ENCODE data around the gene SAP30BP.

The SAP30BP gene

GRCh38 chr17:75722542-75723095 lies 55.5 kb downstream of the SAP30BP start:
- no peak for DNase-seq

GRCh38 chr17:75723171-75723930 lies 56.2 kb downstream of the SAP30BP start:
- no peak for DNase-seq

GRCh38 chr17:75724016-75725003 lies 57.2 kb downstream of the SAP30BP start:
- DNase-seq = no peak

GRCh38 chr17:75725504-75725903 lies 58.4 kb downstream of the SAP30BP start:
- no peak for DNase-seq

GRCh38 chr17:75727391-75727790 lies 60.3 kb downstream of the SAP30BP start:
- no peak for DNase-seq

GRCh38 chr17:75729351-75729750 lies 62.2 kb downstream of the SAP30BP start:
- DNase-seq = no peak

- DNase-seq = no peak
These were observed 62.9 kb downstream of the SAP30BP start for GRCh38 chr17:75730065-75730464.

- DNase-seq = no peak
These were observed 64.1 kb downstream of the SAP30BP start for GRCh38 chr17:75731086-75731715.

GRCh38 chr17:75731716-75732498 lies 64.8 kb downstream of the SAP30BP start:
- no peak for DNase-seq

- no peak for DNase-seq
These were observed 66.3 kb downstream of the SAP30BP start for GRCh38 chr17:75733471-75733870.

GRCh38 chr17:75734674-75735294 lies 67.6 kb downstream of the SAP30BP start:
- DNase-seq = no peak

- DNase-seq = no peak
These were observed 69.2 kb downstream of the SAP30BP start for GRCh38 chr17:75736173-75736835.

- no peak for DNase-seq
These were observed 70.2 kb downstream of the SAP30BP start for GRCh38 chr17:75737133-75737962.

GRCh38 chr17:75738218-75738802 lies 71.2 kb downstream of the SAP30BP start:
- DNase-seq = no peak

- no peak for DNase-seq
These were observed 72.0 kb downstream of the SAP30BP start for GRCh38 chr17:75739174-75739573.

GRCh38 chr17:75739801-75740200 lies 72.7 kb downstream of the SAP30BP start:
- DNase-seq = no peak

GRCh38 chr17:75740215-75740614 lies 73.1 kb downstream of the SAP30BP start:
- DNase-seq = no peak

- DNase-seq = no peak
These were observed 73.5 kb downstream of the SAP30BP start for GRCh38 chr17:75740631-75741077.

- DNase-seq = no peak
These were observed 75.2 kb downstream of the SAP30BP start for GRCh38 chr17:75742337-75742736.

Measured in NCI-H187 treated with DMSO at 0.1 percent for 48 hours (cell line).